ENCODE measurements around the gene TTC33. TPM values are rescaled to one million over a fixed set of nuclear protein-coding genes. Genes with fewer than 3 reads are reported as not detected.

The TTC33 gene
- total and polyA plus RNA-seq, 2 donors (not counting 1 experiment from before 2014, with no cell fraction given) = 2.1 to 15.8 TPM

DNA sequence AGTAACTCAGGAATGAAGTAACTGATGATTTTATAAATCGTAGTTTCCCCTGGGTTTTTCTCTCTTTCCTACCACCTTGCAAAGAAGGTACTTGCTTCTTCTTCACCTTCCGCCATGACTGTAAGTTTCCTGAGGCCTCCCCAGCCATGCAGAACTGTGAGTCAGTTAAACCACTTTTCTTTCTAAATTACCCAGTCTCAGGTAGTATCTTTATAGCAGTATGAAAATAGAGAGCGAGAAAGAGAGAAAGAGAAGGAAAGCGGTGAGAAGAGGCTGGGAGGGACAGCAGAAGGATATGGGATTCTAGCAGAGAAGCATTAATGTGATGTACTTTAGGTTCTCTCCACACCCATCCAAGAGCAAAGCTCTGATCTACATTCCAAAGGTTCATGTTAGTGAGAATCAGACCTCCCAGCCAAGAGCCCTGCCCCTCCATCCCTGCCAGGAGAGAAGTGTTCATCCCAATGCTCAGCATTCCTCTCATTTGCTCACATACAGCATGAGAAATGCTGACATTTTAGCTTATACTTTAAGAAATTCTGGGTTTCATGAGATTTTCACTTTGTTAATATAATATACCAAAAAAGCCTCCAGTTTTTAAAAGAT is 261.0 kb downstream of the TTC33 start:
- Mint-ChIP-seq H3K4me3 (no peak overlapping the region), H3K27ac (no peak overlapping the region), H3K27me3 (no peaks in the 10 kb centered on the region), H3K9me3 (ENCODE audit: insufficient read depth) (no peaks in the 10 kb centered on the region), H3K4me1 (peaks cover 18% of the 10 kb centered on the region)
- POLR2A ChIA-PET = no interaction called here
- H2AFZ ChIP-seq (ENCODE audit: insufficient read depth, low read depth, low read length, poor library complexity, severe bottlenecking) = no peak overlapping the region
- H3K27ac ChIP-seq (ENCODE audit: low read length in 2 of 2) = no peak overlapping the region
- H3K4me3 ChIP-seq (ENCODE audit: control extremely low read depth in 1 of 5, extremely low read depth in 1 of 5, insufficient read depth in 1 of 5, low read depth in 2 of 5, low read length in 4 of 5) = no peak overlapping the region
- H3K36me3 ChIP-seq (replicated peaks in 1 of 2; ENCODE audit: control extremely low read depth in 1 of 2, control insufficient read depth in 1 of 2, extremely low read depth in 1 of 2, insufficient read depth in 2 of 2, low read length in 1 of 2) = no peaks in the 10 kb centered on the region
- no CpG with 5 or more reads among the region's 4 CpGs for WGBS (ENCODE audit: insufficient coverage)
- no peak for ATAC-seq (ENCODE audit: low read depth)
- TF ChIP-seq, protein P1, sequence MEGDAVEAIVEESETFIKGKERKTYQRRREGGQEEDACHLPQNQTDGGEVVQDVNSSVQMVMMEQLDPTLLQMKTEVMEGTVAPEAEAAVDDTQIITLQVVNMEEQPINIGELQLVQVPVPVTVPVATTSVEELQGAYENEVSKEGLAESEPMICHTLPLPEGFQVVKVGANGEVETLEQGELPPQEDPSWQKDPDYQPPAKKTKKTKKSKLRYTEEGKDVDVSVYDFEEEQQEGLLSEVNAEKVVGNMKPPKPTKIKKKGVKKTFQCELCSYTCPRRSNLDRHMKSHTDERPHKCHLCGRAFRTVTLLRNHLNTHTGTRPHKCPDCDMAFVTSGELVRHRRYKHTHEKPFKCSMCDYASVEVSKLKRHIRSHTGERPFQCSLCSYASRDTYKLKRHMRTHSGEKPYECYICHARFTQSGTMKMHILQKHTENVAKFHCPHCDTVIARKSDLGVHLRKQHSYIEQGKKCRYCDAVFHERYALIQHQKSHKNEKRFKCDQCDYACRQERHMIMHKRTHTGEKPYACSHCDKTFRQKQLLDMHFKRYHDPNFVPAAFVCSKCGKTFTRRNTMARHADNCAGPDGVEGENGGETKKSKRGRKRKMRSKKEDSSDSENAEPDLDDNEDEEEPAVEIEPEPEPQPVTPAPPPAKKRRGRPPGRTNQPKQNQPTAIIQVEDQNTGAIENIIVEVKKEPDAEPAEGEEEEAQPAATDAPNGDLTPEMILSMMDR (IDR thresholded peaks at IDR 0.05) = no peak
- TF ChIP-seq EZH2 (IDR thresholded peaks at IDR 0.05; ENCODE audit: borderline replicate concordance, insufficient read depth, low read depth, low read length, poor library complexity, severe bottlenecking) = no peak
- no peak overlapping the region for H3K4me2 ChIP-seq (replicated peaks; ENCODE audit: low read depth, low read length, poor library complexity, severe bottlenecking)
- H3K27me3 ChIP-seq (replicated peaks in 1 of 4; ENCODE audit: control extremely low read depth in 1 of 4, control insufficient read depth in 3 of 4, insufficient read depth in 4 of 4, low read length in 3 of 4) = no peaks in the 10 kb centered on the region
- no peak overlapping the region for H3K9ac ChIP-seq (ENCODE audit: low read length)
- H3K79me2 ChIP-seq (ENCODE audit: control insufficient read depth, insufficient read depth, low read length) = no peaks in the 10 kb centered on the region
- no peaks in the 10 kb centered on the region for H4K20me1 ChIP-seq (ENCODE audit: control insufficient read depth, insufficient read depth, low read length, poor library complexity, severe bottlenecking)
- CTCF ChIA-PET = no interaction called here
- DNase-seq = no peak
- H3K9me3 ChIP-seq (ENCODE audit: control extremely low read depth in 1 of 3, control insufficient read depth in 2 of 3, insufficient read depth in 1 of 3, low read length in 2 of 3) = no peaks in the 10 kb centered on the region
- H3K4me1 ChIP-seq (ENCODE audit: control insufficient read depth in 2 of 2, insufficient read depth in 2 of 2, low read length in 2 of 2) = peaks cover 13 to 14% of the 10 kb centered on the region in 2 donors
- intact Hi-C loops (cut with micrococcal nuclease) = no loop called here

DNA sequence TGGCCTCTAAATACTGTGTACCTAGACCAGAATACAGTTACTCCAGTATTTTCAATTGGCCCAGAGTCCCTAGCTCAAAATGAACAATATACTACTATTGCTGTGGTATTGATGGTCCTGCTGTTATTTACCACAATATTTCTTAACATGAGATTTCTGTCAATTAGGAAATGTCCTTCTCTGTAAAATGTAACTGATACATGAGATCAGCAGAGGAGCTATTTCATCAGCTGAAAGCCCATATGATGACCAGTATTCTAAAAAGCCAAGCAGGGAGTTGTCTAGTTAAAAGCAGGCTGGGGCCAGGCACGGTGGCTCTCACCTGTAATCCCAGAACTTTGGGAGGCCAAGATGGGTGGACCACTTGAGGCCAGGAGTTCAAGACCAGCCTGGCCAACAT is 263.7 kb downstream of the TTC33 start:
- Histone ChIP-seq H3K4me3 (ENCODE audit: control extremely low read depth in 1 of 5, extremely low read depth in 1 of 5, insufficient read depth in 1 of 5, low read depth in 2 of 5, low read length in 4 of 5) (no peak overlapping the region), H4K20me1 (ENCODE audit: control insufficient read depth, insufficient read depth, low read length, poor library complexity, severe bottlenecking) (no peaks in the 10 kb centered on the region), H2AFZ (ENCODE audit: insufficient read depth, low read depth, low read length, poor library complexity, severe bottlenecking) (no peak overlapping the region), H3K9ac (ENCODE audit: low read length) (no peak overlapping the region), H3K4me1 (ENCODE audit: control insufficient read depth in 2 of 2, insufficient read depth in 2 of 2, low read length in 2 of 2) (peaks cover 22 to 24% of the 10 kb centered on the region in 2 donors), H3K4me2 (replicated peaks; ENCODE audit: low read depth, low read length, poor library complexity, severe bottlenecking) (no peak overlapping the region), H3K27me3 (replicated peaks in 1 of 4; ENCODE audit: control extremely low read depth in 1 of 4, control insufficient read depth in 3 of 4, insufficient read depth in 4 of 4, low read length in 3 of 4) (no peaks in the 10 kb centered on the region), H3K9me3 (ENCODE audit: control extremely low read depth in 1 of 3, control insufficient read depth in 2 of 3, insufficient read depth in 1 of 3, low read length in 2 of 3) (no peaks in the 10 kb centered on the region), H3K27ac (ENCODE audit: low read length in 2 of 2) (no peak overlapping the region), H3K79me2 (ENCODE audit: control insufficient read depth, insufficient read depth, low read length) (no peaks in the 10 kb centered on the region), H3K36me3 (replicated peaks in 1 of 2; ENCODE audit: control extremely low read depth in 1 of 2, control insufficient read depth in 1 of 2, extremely low read depth in 1 of 2, insufficient read depth in 2 of 2, low read length in 1 of 2) (no peaks in the 10 kb centered on the region)
- CTCF ChIA-PET = interaction anchor here (0.6 kb wide), 1 partner anchor 18 kb away, joined by 3 read pairs; no protein-coding TSS in a partner anchor
- no peaks in the 10 kb centered on the region for H3K27me3 Mint-ChIP-seq
- intact Hi-C loops (cut with micrococcal nuclease) = no loop called here
- POLR2A ChIA-PET = no interaction called here
- no peak overlapping the region for H3K4me3 Mint-ChIP-seq
- no peaks in the 10 kb centered on the region for H3K9me3 Mint-ChIP-seq (ENCODE audit: insufficient read depth)
- peaks cover 34% of the 10 kb centered on the region for H3K4me1 Mint-ChIP-seq
- TF ChIP-seq, protein P1 (IDR thresholded peaks at IDR 0.05) = no peak
- no peak for TF ChIP-seq EZH2 (IDR thresholded peaks at IDR 0.05; ENCODE audit: borderline replicate concordance, insufficient read depth, low read depth, low read length, poor library complexity, severe bottlenecking)
- no peak overlapping the region for H3K27ac Mint-ChIP-seq
- 100% methylated on average over 1 of the region's 1 CpG for WGBS (ENCODE audit: insufficient coverage)
- no peak for DNase-seq
- ATAC-seq (ENCODE audit: low read depth) = no peak
